ENCODE results near the gene ATP6V1D.

DNA sequence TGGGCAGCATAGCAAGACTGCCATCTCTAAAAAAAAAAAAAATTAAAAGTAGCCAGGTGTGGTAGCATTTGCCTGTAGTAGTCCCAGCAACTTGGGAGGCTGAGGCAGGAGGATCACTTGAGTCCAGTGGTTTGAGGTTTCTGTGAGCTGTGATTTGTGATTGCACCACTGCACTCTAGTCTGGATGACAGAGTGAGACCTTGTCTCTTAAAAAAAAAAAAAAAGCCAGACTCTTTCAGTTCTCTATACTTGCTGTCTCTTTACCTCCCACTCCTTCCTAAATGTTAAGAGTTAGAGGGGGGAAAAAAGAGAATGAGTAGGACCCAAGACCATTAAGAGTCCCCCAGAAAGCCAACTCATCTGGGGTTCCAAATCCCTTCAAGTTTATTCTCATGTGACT lies 18.3 kb upstream of the ATP6V1D start:
- no peak for TF ChIP-seq CTCF (IDR thresholded peaks at IDR 0.05; ENCODE audit: low read length)
- no peak for TF ChIP-seq EZH2 (IDR thresholded peaks at IDR 0.05; ENCODE audit: borderline replicate concordance, low read length)

Data from OCI-LY1 (cell line).